ENCODE measurements around the gene HDGFL3.

- TF ChIP-seq, protein P1, sequence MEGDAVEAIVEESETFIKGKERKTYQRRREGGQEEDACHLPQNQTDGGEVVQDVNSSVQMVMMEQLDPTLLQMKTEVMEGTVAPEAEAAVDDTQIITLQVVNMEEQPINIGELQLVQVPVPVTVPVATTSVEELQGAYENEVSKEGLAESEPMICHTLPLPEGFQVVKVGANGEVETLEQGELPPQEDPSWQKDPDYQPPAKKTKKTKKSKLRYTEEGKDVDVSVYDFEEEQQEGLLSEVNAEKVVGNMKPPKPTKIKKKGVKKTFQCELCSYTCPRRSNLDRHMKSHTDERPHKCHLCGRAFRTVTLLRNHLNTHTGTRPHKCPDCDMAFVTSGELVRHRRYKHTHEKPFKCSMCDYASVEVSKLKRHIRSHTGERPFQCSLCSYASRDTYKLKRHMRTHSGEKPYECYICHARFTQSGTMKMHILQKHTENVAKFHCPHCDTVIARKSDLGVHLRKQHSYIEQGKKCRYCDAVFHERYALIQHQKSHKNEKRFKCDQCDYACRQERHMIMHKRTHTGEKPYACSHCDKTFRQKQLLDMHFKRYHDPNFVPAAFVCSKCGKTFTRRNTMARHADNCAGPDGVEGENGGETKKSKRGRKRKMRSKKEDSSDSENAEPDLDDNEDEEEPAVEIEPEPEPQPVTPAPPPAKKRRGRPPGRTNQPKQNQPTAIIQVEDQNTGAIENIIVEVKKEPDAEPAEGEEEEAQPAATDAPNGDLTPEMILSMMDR (IDR thresholded peaks at IDR 0.05) = no peak
- TF ChIP-seq POLR2A (IDR thresholded peaks at IDR 0.05) = no peak
Observed at GRCh38 chr15:83166830-83167229, 40.8 kb downstream of the HDGFL3 start.
